SK-N-SH (cell line): Measurements from ENCODE around the gene LRP2BP. TPM values are rescaled to one million over a fixed set of nuclear protein-coding genes. Genes with fewer than 3 reads are reported as not detected.

Experiments
- CTCF ChIA-PET: fragments of 300-600, 350-600 bp; formaldehyde crosslinking; extraction: SDS; loops from one replicate; lab custom pipeline; 2021; lab: Yijun Ruan, JAX
- POLR2A ChIA-PET: fragments of 350-600 bp; sonication (Branson Sonifier 250); formaldehyde crosslinking; extraction: SDS; loops from one replicate; lab custom pipeline; 2020; ENCODE audit warnings: antibody characterized with exemption, inconsistent platforms; lab: Yijun Ruan, JAX
- DNase-seq: peaks from one replicate; pipeline ENCODE4 v3.0.0; 2012
- H2AFZ ChIP-seq: fragments of 200-600 bp; sonication (generic); 2 replicates; pipeline ENCODE4 v1.8.1; 2016; ENCODE audit warnings: antibody characterized with exemption, mild to moderate bottlenecking, low read depth
- H3F3A ChIP-seq: fragments of 200-600 bp; sonication (generic); replicated peaks from 2 replicates; pipeline ENCODE3; 2016; ENCODE audit warnings: antibody characterized with exemption, mild to moderate bottlenecking; ENCODE audit not compliant: insufficient read depth
- H3K27ac ChIP-seq, 2 experiments: fragments of 200-500 bp in 1 of 2; fragments of 200-600 bp in 1 of 2; sonication (Bioruptor generic) in 1 of 2; sonication (generic), shearing (Covaris generic) in 1 of 2; 2 replicates each; pipeline versions ENCODE4 v1.5.1 to v1.6.1; 2014 to 2016; ENCODE audit warnings: low read depth in 2 of 2, inconsistent platforms in 1 of 2, low read length in 1 of 2, mild to moderate bottlenecking in 1 of 2, mixed read lengths in 1 of 2
- H3K27me3 ChIP-seq: fragments of 200-600 bp; sonication (generic), shearing (Covaris generic); 2 replicates; pipeline ENCODE4 v1.6.1; 2016; ENCODE audit warnings: mixed run types; ENCODE audit not compliant: insufficient read depth
- H3K36me3 ChIP-seq, 2 experiments: fragments of 200-500 bp in 1 of 2; fragments of 200-600 bp in 1 of 2; sonication (Bioruptor generic) in 1 of 2; sonication (generic) in 1 of 2; replicated peaks in 1 of 2; 2 replicates each; pipeline versions ENCODE3 to v1.5.1; 2014 to 2016; ENCODE audit warnings: low read length in 1 of 2, mild to moderate bottlenecking in 1 of 2; ENCODE audit not compliant: insufficient read depth in 2 of 2, control insufficient read depth in 1 of 2
- H3K4me1 ChIP-seq, 2 experiments: fragments of 200-500 bp in 1 of 2; fragments of 200-600 bp in 1 of 2; sonication (Bioruptor generic) in 1 of 2; sonication (generic), shearing (Covaris generic) in 1 of 2; 2 replicates each; pipeline versions ENCODE4 v1.5.1 to v1.6.1; 2014 to 2016; ENCODE audit warnings: low read depth in 1 of 2, low read length in 1 of 2, mixed run types in 1 of 2; ENCODE audit not compliant: insufficient read depth in 2 of 2, control insufficient read depth in 1 of 2
- H3K4me2 ChIP-seq: fragments of 200-600 bp; sonication (generic), shearing (Covaris generic); 2 replicates; pipeline ENCODE4 v1.6.1; 2017; ENCODE audit warnings: mixed run types
- H3K4me3 ChIP-seq, 2 experiments: fragments of 200-500 bp in 1 of 2; fragments of 200-600 bp in 1 of 2; sonication (Bioruptor generic) in 1 of 2; sonication (generic), shearing (Covaris generic) in 1 of 2; 2 replicates each; pipeline versions ENCODE4 v1.5.1 to v1.8.1; 2014 to 2016; ENCODE audit warnings: low read depth in 2 of 2, inconsistent platforms in 1 of 2, low read length in 1 of 2, mild to moderate bottlenecking in 1 of 2, mixed read lengths in 1 of 2, moderate library complexity in 1 of 2
- H3K79me2 ChIP-seq: fragments of 200-600 bp; sonication (generic); 2 replicates; pipeline ENCODE4 v1.8.1; 2017; ENCODE audit warnings: mild to moderate bottlenecking; ENCODE audit not compliant: insufficient read depth
- H3K9ac ChIP-seq: fragments of 200-600 bp; sonication (generic); 2 replicates; pipeline ENCODE4 v1.6.1; 2017; ENCODE audit warnings: mixed run types
- H3K9me2 ChIP-seq: fragments of 200-600 bp; sonication (generic); 2 replicates; pipeline ENCODE4 v1.6.1; 2017; ENCODE audit warnings: mixed run types
- H3K9me3 ChIP-seq: fragments of 200-600 bp; sonication (generic); 2 replicates; pipeline ENCODE4 v1.6.1; 2017; ENCODE audit warnings: mixed run types, mild to moderate bottlenecking, moderate library complexity
- H4K20me1 ChIP-seq: fragments of 200-600 bp; sonication (generic); 2 replicates; pipeline ENCODE4 v1.6.1; 2017; ENCODE audit warnings: mild to moderate bottlenecking, mixed run types; ENCODE audit not compliant: insufficient read depth
- CHD2 ChIP-seq: fragments of 150-350 bp; IDR thresholded peaks from 2 replicates; pipeline ENCODE4 v1.6.1; 2018; ENCODE audit warnings: low read length; ENCODE audit not compliant: partially characterized antibody
- EP300 ChIP-seq, 2 experiments: IDR thresholded peaks; 2 replicates each; pipeline versions ENCODE4 v1.4.0 to v1.6.1; 2012; ENCODE audit warnings: borderline replicate concordance in 1 of 2, low read depth in 1 of 2, low read length in 1 of 2
- NFIC ChIP-seq: IDR thresholded peaks from 2 replicates; pipeline ENCODE4 v1.4.0; 2012; ENCODE audit warnings: borderline replicate concordance
- REST ChIP-seq: IDR thresholded peaks from 2 replicates; pipeline ENCODE4 v1.6.1; 2012; ENCODE audit warnings: mild to moderate bottlenecking, low read depth, low read length, moderate library complexity
- RFX5 ChIP-seq: IDR thresholded peaks from 2 replicates; pipeline ENCODE4 v1.6.1; 2012; ENCODE audit warnings: mild to moderate bottlenecking, improper control_type of control experiment, low read length
- SIN3A ChIP-seq: IDR thresholded peaks from 2 replicates; pipeline ENCODE4 v1.6.1; 2012; ENCODE audit warnings: low read depth, mild to moderate bottlenecking, low read length, moderate library complexity, borderline replicate concordance
- TEAD4 ChIP-seq: IDR thresholded peaks from 2 replicates; pipeline ENCODE4 v1.4.0; 2012; ENCODE audit warnings: mild to moderate bottlenecking, borderline replicate concordance; ENCODE audit not compliant: insufficient read depth
- USF2 ChIP-seq: fragments of 150-350 bp; IDR thresholded peaks from 2 replicates; pipeline ENCODE4 v1.6.1; 2017; ENCODE audit warnings: antibody characterized with exemption, low read length, low read depth, borderline replicate concordance
- WGBS: methylation state at CpG from one replicate; pipeline ENCODE4 v1.1.6; 2017; ENCODE audit warnings: low lambda C conversion rate; 5-methylcytosine and 5-hydroxymethylcytosine counted together
- polyA plus RNA-seq, 3 experiments: library from polyadenylated mRNA; depleted of rRNA; stranded (reverse); fragments of >200 nt; gene quantifications; 2 replicates each; pipeline ENCODE4 v1.2.3, GENCODE V29; 2012
- TF ChIP-seq, protein P1 (sequence below): IDR thresholded peaks from 2 replicates; pipeline ENCODE4 v1.4.0; 2012; ENCODE audit warnings: low read depth
- TF ChIP-seq, protein P2 (sequence below): IDR thresholded peaks from 2 replicates; pipeline ENCODE4 v1.4.0; 2012; ENCODE audit warnings: low read depth, borderline replicate concordance

Gene LRP2BP
- polyA plus RNA-seq, 1 of the 3 experiments (the other 2 are of a cell fraction) = 0.30 TPM

- CTCF ChIA-PET = no interaction called here
- no peak overlapping the region for H3K27ac ChIP-seq
- 91% methylated on average over 11 of the region's 11 CpGs for WGBS
- H3K79me2 ChIP-seq = no peaks in the 10 kb centered on the region
- H3K4me3 ChIP-seq = no peak overlapping the region
- H3K4me2 ChIP-seq = no peak overlapping the region
- H3K9ac ChIP-seq = no peak overlapping the region
- no peaks in the 10 kb centered on the region for H3K9me2 ChIP-seq
- H3F3A ChIP-seq = no peaks in the 10 kb centered on the region
- H3K9me3 ChIP-seq = no peaks in the 10 kb centered on the region
- TF ChIP-seq RFX5 (no peak), CHD2 (no peak), NFIC (no peak), EP300 (IDR thresholded peaks at IDR 0.05; ENCODE audit: borderline replicate concordance in 1 of 2, low read depth in 1 of 2, low read length in 1 of 2) (no peak), REST (no peak), USF2 (no peak), SIN3A (no peak), TEAD4 (no peak)
- TF ChIP-seq, protein P1, sequence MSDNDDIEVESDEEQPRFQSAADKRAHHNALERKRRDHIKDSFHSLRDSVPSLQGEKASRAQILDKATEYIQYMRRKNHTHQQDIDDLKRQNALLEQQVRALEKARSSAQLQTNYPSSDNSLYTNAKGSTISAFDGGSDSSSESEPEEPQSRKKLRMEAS = no peak
- no peak for DNase-seq
- H3K4me1 ChIP-seq = peaks cover 0 to 4% of the 10 kb centered on the region in 2 experiments; a peak in 1 of 4 replicates
- no peaks in the 10 kb centered on the region for H3K27me3 ChIP-seq
- no peaks in the 10 kb centered on the region for H4K20me1 ChIP-seq
- POLR2A ChIA-PET = no interaction called here
- H3K36me3 ChIP-seq = peaks cover 12 to 49% of the 10 kb centered on the region in 2 experiments
- no peak overlapping the region for H2AFZ ChIP-seq
Observed at GRCh38 chr4:185371702-185372101, 24.0 kb downstream of the LRP2BP start.

DNA sequence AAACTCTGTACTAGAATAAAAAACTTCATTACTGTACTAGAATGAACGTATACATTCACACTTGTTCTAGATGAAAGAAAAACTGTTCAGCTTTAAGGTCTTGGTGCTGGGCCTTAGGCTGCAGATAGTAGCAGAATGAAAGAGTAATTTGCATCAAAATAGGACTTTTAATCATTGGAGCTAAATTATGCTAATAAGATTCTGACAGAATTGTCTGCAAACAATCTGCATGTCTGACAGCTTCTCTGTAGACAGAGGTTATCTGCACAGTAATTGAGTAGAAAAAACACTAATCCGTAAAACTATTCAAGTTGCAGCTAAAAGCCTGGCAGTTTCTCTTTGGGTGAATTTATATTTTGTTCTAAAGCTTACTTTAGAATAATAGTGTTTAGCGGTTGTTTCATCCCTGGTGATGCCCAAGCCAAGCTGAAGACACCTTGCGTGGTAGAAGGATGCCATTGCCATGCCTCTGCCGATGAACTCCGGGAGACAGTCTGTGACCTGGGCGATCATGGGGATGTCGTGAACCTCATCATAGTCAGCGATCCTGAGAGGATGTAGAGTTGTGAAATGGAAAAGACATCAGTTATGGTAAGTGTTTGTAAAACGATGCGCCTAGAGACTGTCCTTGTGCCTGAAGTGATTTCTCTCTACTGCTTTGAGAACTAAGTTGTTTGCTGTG, 25.3 kb downstream of the LRP2BP start:
- Histone ChIP-seq H2AFZ (no peak overlapping the region), H3K9me2 (no peaks in the 10 kb centered on the region), H3K27me3 (no peaks in the 10 kb centered on the region), H4K20me1 (no peaks in the 10 kb centered on the region), H3K4me2 (no peak overlapping the region), H3K9ac (no peak overlapping the region), H3K36me3 (peaks cover 16 to 54% of the 10 kb centered on the region in 2 experiments), H3F3A (no peaks in the 10 kb centered on the region), H3K27ac (no peak overlapping the region), H3K79me2 (no peaks in the 10 kb centered on the region), H3K4me1 (peaks cover 0 to 4% of the 10 kb centered on the region in 2 experiments; a peak in 1 of 4 replicates), H3K9me3 (no peaks in the 10 kb centered on the region), H3K4me3 (no peak overlapping the region)
- POLR2A ChIA-PET = no interaction called here
- CTCF ChIA-PET = interaction anchor here (1.6 kb wide), 1 partner anchor 9 kb away, joined by 4 read pairs; no protein-coding TSS in a partner anchor
- TF ChIP-seq RFX5 = no peak
- TF ChIP-seq, protein P2, sequence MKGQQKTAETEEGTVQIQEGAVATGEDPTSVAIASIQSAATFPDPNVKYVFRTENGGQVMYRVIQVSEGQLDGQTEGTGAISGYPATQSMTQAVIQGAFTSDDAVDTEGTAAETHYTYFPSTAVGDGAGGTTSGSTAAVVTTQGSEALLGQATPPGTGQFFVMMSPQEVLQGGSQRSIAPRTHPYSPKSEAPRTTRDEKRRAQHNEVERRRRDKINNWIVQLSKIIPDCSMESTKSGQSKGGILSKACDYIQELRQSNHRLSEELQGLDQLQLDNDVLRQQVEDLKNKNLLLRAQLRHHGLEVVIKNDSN = no peak
- WGBS = 97% methylated on average over 11 of the region's 11 CpGs
- DNase-seq = no peak
